NCI-H526 treated with DMSO at 0.1 percent for 48 hours (cell line): ENCODE data around the gene LSG1.
"Not testable (repeated sequence)": the region's sequence is repeated elsewhere in the genome, so short reads cannot be mapped to it uniquely, and the experiment has no call there.

ENCODE experiments used
- DNase-seq: peaks from one replicate; lab custom pipeline; 2025; lab: John Stamatoyannopoulos, UW

Gene LSG1

GRCh38 chr3:194617827-194618226 is 54.2 kb downstream of the LSG1 start:
- no peak for DNase-seq

GRCh38 chr3:194617143-194617671 is 54.8 kb downstream of the LSG1 start:
- no peak for DNase-seq

- DNase-seq: no peak
Observed at GRCh38 chr3:194615226-194615625, 56.8 kb downstream of the LSG1 start.

- DNase-seq: no peak
Observed at GRCh38 chr3:194612221-194612620, 59.8 kb downstream of the LSG1 start.

- no peak for DNase-seq
Observed at GRCh38 chr3:194610689-194611088, 61.3 kb downstream of the LSG1 start.

GRCh38 chr3:194609601-194610000 is 62.4 kb downstream of the LSG1 start:
- no peak for DNase-seq

GRCh38 chr3:194608981-194609380 is 63.0 kb downstream of the LSG1 start:
- no peak for DNase-seq

- DNase-seq: no peak
Observed at GRCh38 chr3:194607592-194608389, 64.2 kb downstream of the LSG1 start.

- no peak for DNase-seq
Observed at GRCh38 chr3:194606941-194607340, 65.0 kb downstream of the LSG1 start.

GRCh38 chr3:194606163-194606562 is 65.8 kb downstream of the LSG1 start:
- DNase-seq: no peak

- DNase-seq: not testable (repeated sequence)
Observed at GRCh38 chr3:194605314-194605713, 66.7 kb downstream of the LSG1 start.

- DNase-seq: no peak
Observed at GRCh38 chr3:194604837-194605236, 67.2 kb downstream of the LSG1 start.

GRCh38 chr3:194604126-194604525 is 67.9 kb downstream of the LSG1 start:
- no peak for DNase-seq

- no peak for DNase-seq
Observed at GRCh38 chr3:194602669-194603171, 69.3 kb downstream of the LSG1 start.

- DNase-seq: no peak
Observed at GRCh38 chr3:194598771-194599557, 73.0 kb downstream of the LSG1 start.

GRCh38 chr3:194596906-194597305 is 75.1 kb downstream of the LSG1 start:
- DNase-seq: no peak

- no peak for DNase-seq
Observed at GRCh38 chr3:194592798-194593752, 78.9 kb downstream of the LSG1 start.
